GM19395 (cell line): Measurements from ENCODE around the gene STEAP3.

ENCODE experiments used
- ATAC-seq: cut with Tn5 transposase; IDR thresholded peaks from one replicate; pipeline ENCODE4 v1.9.1; 2021; ENCODE audit warnings: mild to moderate bottlenecking, moderate library complexity; ENCODE audit not compliant: unreplicated experiment

The STEAP3 gene, protein sequence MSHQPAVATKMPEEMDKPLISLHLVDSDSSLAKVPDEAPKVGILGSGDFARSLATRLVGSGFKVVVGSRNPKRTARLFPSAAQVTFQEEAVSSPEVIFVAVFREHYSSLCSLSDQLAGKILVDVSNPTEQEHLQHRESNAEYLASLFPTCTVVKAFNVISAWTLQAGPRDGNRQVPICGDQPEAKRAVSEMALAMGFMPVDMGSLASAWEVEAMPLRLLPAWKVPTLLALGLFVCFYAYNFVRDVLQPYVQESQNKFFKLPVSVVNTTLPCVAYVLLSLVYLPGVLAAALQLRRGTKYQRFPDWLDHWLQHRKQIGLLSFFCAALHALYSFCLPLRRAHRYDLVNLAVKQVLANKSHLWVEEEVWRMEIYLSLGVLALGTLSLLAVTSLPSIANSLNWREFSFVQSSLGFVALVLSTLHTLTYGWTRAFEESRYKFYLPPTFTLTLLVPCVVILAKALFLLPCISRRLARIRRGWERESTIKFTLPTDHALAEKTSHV

GRCh38 chr2:119223521-119224390, at the start of gene STEAP3:
TSS of gene STEAP3 (plus strand) at chr2:119223834. CDS start at chr2:119231013, 7,179 bp downstream.
- ATAC-seq: peak; percentile 68

DNA sequence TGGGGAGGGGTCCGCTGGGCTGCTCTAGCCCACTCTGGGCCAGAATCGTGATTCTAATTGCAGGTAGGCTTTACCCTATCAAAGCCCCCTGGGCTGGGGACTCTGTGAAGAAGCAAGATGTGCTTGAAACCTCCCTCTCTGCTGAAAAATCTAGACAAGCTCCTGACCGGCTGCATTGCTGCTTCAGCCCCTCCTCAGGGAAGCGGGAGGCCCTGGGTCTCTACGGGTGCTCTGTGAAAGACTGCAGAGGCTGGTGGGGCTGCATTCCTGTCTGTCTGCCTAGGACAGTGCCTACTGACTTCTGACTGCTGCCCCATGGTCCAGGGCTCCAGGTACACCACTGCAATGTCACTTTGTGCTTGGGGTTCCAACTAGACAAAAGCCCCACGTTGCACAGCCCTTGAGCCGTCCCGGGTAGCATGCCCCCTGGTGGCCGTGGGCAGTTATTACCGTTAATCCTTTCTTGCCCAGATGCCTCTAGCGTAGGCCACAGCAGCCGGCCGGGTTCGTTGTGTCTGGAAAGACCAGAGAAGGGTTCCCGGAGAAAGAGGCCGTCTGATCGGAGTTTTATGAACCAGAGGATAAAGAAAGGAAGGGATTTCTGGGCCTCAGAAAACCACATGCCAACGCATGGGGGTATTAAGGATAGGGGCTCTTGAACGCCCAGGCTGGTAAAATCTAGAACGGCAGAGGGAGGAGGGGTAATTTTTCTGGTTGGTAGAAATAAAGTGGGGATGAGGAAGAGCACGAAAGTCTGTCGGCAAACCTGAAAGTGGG, 49.2 kb upstream of the STEAP3 start:
- peak; percentile 72 for ATAC-seq

DNA sequence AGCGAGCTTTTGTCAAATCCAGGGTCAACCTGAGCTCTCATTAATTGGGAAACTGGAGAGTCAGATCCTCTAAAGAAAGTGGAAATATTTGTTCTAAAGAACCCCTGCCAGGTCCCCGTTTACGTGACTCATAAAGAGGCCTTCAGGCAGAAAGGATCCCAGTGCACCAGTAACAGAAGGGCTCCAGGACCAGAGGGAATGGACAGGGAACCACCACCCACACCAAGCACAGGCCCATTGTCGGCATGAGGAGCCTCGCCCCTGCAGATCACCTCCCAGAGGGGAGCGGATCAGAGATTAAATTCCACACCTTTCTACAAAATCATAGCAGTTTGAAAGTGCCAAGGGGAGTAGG, 48.7 kb upstream of the STEAP3 start:
- no peak for ATAC-seq

GRCh38 chr2:119175517-119175916, 48.1 kb upstream of the STEAP3 start:
- ATAC-seq: no peak

DNA sequence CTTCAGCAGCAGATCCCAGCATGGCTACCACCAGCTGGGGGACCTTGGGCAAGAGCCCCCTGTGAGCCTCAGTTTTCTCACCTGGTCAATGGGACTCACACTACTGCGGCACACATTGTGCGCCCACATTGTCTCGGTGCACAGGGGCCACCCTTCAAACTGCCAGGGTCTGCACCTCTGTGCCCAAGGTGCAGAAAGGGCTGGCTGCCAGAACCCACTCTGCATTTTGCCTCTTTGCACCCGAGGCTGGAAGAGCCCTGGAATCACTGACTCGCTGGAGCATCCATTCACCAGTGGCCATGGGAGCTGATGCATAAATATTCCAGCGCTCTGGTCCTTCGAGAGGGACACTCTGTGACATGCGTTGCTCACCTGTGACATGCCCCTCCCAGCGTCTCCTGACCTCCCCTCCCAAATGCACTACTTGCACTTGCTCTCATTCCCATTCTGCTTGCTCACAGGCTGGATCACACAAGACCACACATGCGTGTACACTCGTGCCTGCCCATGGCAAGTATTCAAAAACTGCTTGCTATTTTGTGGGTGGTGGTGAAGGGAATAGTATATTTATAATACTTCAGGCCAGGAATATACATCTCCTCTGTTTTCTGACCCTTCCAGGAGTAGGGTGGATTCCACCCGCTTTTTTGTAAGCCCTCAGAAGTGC, 46.3 kb upstream of the STEAP3 start:
- ATAC-seq: no peak

- ATAC-seq: no peak
Measured at GRCh38 chr2:119177838-119178190, 45.8 kb upstream of the STEAP3 start.

DNA sequence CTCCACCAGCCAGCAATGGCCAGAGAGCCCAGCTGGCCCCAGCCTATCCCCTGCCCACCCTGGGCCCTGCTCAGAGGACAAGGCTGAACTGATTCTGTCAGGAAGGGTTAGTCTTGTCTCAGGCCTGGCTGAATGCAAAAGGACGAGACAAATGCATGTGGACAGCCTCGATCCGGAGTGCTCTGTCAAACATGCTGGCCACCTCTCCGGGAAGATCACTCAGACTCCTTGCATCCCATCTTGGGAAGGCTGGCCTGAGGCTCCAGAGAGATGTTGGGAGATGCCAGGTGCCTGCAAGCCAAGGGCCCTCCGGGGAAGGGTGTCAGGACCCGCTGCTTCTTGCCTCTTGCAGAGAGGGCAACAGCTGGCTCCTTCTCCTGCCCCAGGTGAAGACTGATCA, 44.9 kb upstream of the STEAP3 start:
- no peak for ATAC-seq

- no peak for ATAC-seq
Measured at GRCh38 chr2:119179202-119179601, 44.4 kb upstream of the STEAP3 start.

DNA sequence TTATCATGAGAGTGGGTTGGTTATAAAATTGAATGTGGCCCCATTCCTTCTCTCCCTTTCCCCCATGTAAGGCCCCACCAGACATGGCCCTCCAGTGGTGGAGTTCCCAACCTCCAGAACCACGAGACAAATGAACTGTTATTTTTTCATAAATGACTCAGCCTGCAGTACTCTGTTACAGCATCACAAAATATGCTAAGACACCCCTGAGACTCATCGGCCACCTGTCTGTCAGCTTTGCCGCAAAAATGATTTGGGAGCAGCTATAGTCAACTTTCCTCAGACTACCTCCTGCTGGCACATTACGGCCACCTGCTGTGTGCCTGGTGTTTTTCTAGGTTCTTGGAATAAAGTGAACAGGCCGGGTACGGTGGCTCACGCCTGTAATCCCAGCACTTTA, 43.6 kb upstream of the STEAP3 start:
- no peak for ATAC-seq

- no peak for ATAC-seq
Measured at GRCh38 chr2:119180892-119181291, 42.7 kb upstream of the STEAP3 start.

DNA sequence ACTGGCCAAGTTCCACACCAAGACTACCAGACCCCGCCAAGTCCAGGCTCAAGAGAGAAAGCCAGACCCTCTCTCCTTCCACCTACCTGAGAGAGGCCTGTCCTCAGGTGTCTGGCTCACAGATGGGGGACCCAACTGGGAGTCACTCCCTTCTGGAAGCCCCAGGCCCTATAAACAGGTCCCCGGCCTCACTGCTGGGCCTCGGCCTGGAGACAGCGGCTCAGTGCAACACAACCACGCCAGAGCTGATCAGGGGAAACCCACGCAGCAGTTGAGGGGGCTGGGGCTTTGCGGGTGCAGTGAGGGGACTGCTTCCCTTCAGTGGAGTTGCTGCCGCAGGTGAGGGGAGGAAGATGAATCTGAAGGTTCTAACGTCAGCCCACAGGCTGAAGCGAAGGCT, 42.2 kb upstream of the STEAP3 start:
- no peak for ATAC-seq

GRCh38 chr2:119181791-119182445, 41.7 kb upstream of the STEAP3 start:
- no peak for ATAC-seq

DNA sequence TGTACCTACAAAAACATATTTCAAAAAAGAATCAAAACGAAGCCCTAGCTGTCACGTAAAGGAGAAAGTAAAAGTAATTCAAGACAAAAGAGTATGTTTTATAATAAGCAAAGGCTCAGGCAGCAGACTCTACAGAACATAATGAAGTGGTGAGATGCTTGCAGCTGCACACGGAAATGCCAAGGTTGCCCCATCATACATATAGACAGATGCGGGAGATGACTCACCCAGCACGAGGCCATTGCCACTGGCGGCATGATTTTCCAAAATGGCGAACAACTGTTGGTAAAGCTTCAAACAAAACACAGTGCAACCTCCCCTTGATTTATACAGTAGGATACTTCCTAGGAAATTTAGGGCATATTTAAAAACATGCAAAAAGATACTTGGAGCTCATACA, 39.1 kb upstream of the STEAP3 start:
- no peak for ATAC-seq

- ATAC-seq: no peak
Measured at GRCh38 chr2:119190321-119191111, 33.1 kb upstream of the STEAP3 start.

GRCh38 chr2:119192893-119193292, 30.7 kb upstream of the STEAP3 start:
- ATAC-seq: no peak

DNA sequence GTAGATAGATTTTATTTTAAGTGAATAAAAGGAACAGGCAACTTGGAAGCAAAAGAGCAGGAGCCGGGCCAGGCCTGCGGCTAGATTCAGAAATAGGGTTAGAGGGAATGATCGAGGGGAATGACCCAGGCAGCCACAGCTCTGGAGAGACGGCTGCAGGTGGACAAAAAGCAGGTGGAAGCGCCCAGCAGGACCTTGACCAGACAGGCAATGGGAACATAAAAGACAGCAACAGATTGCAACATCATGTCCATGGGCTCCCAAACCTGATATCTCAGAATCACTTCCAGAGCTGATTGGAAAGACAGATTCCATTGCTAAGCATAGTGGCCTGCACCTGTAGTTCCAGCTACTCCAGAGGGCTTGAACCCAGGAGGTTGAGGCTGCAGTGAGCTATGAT, 28.6 kb upstream of the STEAP3 start:
- no peak for ATAC-seq

- ATAC-seq: no peak
Measured at GRCh38 chr2:119195887-119196286, 27.7 kb upstream of the STEAP3 start.

DNA sequence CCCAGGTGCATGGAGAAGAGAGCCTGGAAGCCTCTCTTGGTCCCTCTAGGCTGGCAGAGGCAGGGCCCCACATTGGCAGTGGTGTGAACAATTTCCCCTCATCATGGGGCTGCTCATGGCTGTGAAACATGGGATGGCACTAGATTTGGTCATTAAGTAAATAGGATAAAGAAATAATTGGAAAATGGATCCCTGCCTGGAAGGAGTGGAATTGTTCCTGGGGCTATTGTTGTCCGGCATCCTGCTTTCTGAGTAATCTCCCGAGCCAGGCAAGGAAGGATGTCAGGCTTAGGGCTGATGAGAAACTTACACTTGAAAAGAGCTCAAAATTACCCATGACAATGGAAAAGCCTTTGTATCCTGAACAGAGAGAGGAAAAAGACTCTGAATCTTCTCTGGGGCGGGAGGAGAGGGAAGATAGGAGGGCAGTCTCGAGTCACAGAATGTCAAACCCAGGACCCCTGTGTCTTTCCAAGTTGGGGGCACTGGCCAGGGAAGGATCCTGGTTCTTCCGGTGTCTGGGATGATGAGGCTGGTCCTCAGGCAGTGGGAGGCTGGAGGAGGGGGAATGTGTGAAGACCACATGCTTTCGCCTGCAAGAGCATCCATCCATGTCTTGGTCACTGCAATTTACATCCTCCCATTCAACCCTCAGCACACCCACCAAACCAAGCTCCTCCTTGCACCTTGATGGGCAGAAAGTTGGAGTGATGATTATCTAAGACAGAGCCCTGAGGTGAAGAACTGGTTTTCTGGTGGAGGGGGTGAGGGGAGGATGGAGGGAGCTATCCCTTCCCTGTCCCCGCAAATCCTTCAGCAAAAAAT, 27.1 kb upstream of the STEAP3 start:
- no peak for ATAC-seq

DNA sequence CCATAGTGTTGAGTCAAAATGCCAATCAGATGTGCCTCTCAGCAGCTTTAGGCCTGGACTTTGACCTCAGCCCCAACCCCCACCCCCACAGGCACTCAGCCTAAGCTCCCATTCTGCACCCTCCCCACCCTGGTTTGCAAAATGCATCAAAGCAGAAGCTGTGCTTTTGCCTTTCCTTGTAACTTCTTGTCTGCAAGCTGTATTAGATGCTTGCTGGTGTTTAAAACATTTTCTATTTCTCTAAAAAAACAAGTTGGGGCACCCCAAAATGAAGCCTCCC, 26.6 kb upstream of the STEAP3 start:
- ATAC-seq: no peak
